NCI-H2196 treated with DMSO at 0.1 percent for 48 hours (cell line): Measurements from ENCODE around the gene KIAA1755.

ENCODE experiments used
- DNase-seq: peaks from one replicate; lab custom pipeline; 2025; ENCODE audit not compliant: unreplicated experiment; lab: John Stamatoyannopoulos, UW

The KIAA1755 gene

GRCh38 chr20:38245753-38246152 lies 14.8 kb downstream of the KIAA1755 start:
- no peak for DNase-seq

GRCh38 chr20:38243709-38244020 lies 16.9 kb downstream of the KIAA1755 start:
- no peak for DNase-seq

- no peak for DNase-seq
These were observed 17.5 kb downstream of the KIAA1755 start for GRCh38 chr20:38242848-38243708.

- no peak for DNase-seq
These were observed 19.3 kb downstream of the KIAA1755 start for GRCh38 chr20:38241201-38241600.

- no peak for DNase-seq
These were observed 21.1 kb downstream of the KIAA1755 start for GRCh38 chr20:38239441-38239840.

GRCh38 chr20:38238829-38239228 lies 21.7 kb downstream of the KIAA1755 start:
- no peak for DNase-seq

- DNase-seq: no peak
These were observed 23.2 kb downstream of the KIAA1755 start for GRCh38 chr20:38237381-38237780.

GRCh38 chr20:38231531-38232121 lies 28.9 kb downstream of the KIAA1755 start:
- no peak for DNase-seq

GRCh38 chr20:38230957-38231526 lies 29.5 kb downstream of the KIAA1755 start:
- DNase-seq: no peak

GRCh38 chr20:38230253-38230551 lies 30.3 kb downstream of the KIAA1755 start:
- DNase-seq: no peak

- no peak for DNase-seq
These were observed 30.9 kb downstream of the KIAA1755 start for GRCh38 chr20:38229376-38230252.

- no peak for DNase-seq
These were observed 32.1 kb downstream of the KIAA1755 start for GRCh38 chr20:38228436-38228835.

GRCh38 chr20:38227420-38228360 lies 32.8 kb downstream of the KIAA1755 start:
- no peak for DNase-seq

GRCh38 chr20:38226553-38226952 lies 34.0 kb downstream of the KIAA1755 start:
- no peak for DNase-seq

GRCh38 chr20:38225900-38226263 lies 34.7 kb downstream of the KIAA1755 start:
- no peak for DNase-seq

GRCh38 chr20:38225240-38225899 lies 35.2 kb downstream of the KIAA1755 start:
- DNase-seq: no peak

- DNase-seq: no peak
These were observed 36.0 kb downstream of the KIAA1755 start for GRCh38 chr20:38224531-38224930.

- no peak for DNase-seq
These were observed 36.8 kb downstream of the KIAA1755 start for GRCh38 chr20:38223743-38224100.

GRCh38 chr20:38222923-38223742 lies 37.4 kb downstream of the KIAA1755 start:
- DNase-seq: no peak
